Measurements from ENCODE around the gene CEP41.

The CEP41 gene, protein sequence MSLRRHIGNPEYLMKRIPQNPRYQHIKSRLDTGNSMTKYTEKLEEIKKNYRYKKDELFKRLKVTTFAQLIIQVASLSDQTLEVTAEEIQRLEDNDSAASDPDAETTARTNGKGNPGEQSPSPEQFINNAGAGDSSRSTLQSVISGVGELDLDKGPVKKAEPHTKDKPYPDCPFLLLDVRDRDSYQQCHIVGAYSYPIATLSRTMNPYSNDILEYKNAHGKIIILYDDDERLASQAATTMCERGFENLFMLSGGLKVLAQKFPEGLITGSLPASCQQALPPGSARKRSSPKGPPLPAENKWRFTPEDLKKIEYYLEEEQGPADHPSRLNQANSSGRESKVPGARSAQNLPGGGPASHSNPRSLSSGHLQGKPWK

DNA sequence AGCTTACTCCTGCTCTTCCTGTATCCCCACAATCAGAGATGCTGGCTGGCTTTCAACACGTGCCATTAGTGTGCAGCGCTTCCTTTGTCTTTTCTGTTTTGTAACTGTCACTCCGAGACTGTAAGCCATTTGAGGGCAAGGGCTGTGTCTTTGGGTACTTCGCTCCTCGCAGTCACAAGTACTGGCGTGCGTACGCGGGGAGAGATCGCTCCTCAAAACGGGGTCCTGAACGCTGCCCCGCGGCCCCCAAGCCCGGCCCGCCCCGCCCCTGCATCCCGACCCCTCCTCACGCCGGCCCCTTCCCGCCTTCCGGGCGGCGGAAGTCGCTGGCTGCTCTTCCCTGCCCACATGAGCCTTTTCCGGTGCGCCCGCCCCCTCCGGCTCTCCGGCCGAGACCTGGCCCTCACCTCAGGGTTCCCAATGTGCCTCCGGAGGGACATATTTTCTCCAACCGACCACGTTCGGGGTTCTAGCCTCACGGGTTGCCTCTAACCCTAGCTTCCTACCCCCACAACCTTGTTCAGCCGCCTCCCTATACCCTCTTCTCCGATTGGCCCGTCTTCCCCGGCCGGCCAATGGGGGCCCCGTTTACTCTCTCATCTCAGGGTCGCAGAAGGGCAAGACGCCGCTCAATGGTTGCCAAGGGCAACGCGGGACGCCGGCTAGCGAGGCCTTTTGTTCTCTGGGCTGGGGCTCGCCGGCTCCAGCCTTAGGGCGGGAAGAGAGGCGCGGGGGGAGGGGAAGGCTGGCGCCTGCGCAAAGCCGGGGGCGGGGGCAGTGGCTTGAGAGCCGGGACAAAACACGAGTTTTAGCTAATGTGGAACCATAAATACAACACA, at the start of gene CEP41:
CEP41 (minus strand) TSS at position 490 of the 839 bp plus-strand sequence; CDS start at position 440, 50 bp downstream.
- Mint-ChIP-seq H3K4me3 (peak within 1 kb of the TSS; percentile 99), H3K4me1 (peaks cover 60% of the 10 kb centered on the region), H3K27me3 (no peaks in the 10 kb centered on the region)

DNA sequence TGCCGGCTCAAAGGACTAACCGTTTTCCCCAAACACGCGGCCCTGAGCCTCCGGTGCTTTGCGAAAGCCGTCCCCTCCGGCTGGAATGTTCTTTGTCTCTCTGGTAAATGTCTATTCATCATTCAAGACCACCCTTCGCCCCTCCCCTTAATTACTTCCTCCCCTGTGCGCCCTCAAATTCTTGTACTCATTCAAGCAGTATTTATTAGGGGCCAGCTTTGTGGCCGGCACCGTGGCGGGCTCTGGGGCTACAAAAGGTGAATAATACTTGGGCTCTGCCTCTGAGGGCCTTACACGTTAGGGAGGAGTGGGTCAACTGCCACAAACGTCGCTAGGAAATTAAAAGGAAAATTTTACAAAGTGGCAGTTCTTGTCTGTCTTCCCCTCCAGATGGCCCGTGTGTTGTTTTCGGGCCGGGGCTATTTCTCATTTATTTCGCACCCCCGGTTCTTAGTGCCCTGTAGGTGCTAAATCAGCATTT, 49.5 kb upstream of the CEP41 start:
- Mint-ChIP-seq H3K4me1 (peaks cover 34% of the 10 kb centered on the region), H3K36me3 (no peaks in the 10 kb centered on the region), H3K27ac (no peak overlapping the region), H3K4me3 (no peak overlapping the region), H3K9me3 (no peaks in the 10 kb centered on the region), H3K27me3 (peaks cover 26% of the 10 kb centered on the region)

More for the DNA sequence above, at the start of gene CEP41:
- peaks cover 2% of the 10 kb centered on the region for H3K36me3 Mint-ChIP-seq
- no peaks in the 10 kb centered on the region for H3K9me3 Mint-ChIP-seq
- H3K27ac Mint-ChIP-seq, result peak within 1 kb of the TSS; percentile 99

DNA sequence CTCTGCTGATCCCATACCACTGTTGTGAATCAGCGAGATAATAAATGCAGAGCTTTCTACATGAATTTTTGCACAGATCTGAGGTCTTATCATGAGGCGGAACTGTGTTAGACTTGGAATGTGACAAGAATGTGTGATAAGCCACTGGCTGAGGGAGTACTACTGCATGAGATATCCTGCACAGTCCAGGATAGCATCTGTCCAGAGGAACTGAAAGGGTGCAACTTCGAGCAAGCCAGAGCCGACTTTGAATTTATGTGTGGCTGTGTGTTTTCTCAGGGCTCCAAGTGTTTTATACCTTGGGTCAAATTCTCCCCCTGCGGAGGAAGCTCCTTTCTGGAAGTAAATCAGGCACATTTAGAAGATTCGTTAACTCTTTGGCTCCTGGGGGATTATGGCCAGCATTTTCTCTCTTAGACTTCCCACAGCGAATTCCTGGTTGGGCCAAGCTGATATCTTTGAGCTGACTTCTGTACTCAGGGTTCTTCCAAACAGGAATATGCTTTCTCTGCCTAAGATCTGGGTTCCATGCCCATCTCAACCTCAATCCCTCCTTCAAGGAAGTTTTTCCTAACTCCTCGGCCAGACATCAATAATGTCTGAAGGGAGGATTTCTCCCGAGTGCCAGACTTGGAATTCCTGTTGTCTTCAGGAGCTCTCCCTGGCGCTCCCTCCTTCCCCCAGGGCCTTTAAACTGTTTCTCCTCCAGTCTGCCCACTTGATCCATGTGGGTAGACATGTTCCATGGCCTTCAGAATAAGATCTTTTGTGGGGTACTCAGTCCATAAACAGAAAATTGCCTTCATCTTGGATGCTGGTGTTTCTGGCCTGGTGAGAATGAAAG, 48.5 kb upstream of the CEP41 start:
- Mint-ChIP-seq H3K9me3 (no peaks in the 10 kb centered on the region), H3K27me3 (peaks cover 28% of the 10 kb centered on the region), H3K36me3 (peaks cover 2% of the 10 kb centered on the region), H3K27ac (no peak overlapping the region), H3K4me3 (no peak overlapping the region), H3K4me1 (peaks cover 41% of the 10 kb centered on the region)

DNA sequence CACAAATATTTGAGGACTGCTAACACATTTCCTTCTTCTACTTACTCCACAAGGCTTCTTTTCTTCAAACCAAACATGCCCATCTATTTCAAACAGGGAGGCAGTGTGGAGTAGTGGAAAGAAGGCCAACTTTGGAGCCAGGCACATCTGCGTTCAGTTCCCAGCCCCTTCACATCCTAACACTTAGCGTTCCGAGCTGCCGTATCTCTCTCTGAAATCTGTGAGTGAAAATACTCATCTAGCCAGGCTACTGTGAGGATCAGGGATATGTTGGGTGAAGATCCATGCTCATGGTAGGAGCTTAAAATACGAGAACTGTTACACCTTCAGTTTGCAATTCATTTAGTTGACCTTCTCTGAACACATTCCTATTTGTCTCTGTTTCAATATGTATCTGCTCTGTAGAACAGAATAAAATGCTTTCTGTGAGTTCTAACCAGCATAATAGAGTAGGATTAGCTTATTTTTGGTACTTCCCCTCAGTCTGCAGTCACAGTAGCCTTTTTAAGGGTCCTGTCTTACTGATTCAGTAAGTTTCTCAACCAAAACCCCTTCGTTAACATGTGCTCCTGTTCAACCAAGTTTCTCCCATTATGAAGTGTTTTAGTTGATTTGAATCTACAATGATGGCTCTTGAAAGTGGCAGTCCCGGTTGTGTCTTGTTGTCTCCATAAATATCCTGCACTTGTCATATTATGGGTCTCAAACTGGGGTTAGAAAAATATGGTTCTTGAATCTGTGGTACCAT, 47.8 kb upstream of the CEP41 start:
- H3K9me3 Mint-ChIP-seq, result no peaks in the 10 kb centered on the region
- no peak overlapping the region for H3K4me3 Mint-ChIP-seq
- peaks cover 37% of the 10 kb centered on the region for H3K4me1 Mint-ChIP-seq
- peaks cover 22% of the 10 kb centered on the region for H3K27me3 Mint-ChIP-seq
- no peak overlapping the region for H3K27ac Mint-ChIP-seq
- H3K36me3 Mint-ChIP-seq, result peaks cover 2% of the 10 kb centered on the region

DNA sequence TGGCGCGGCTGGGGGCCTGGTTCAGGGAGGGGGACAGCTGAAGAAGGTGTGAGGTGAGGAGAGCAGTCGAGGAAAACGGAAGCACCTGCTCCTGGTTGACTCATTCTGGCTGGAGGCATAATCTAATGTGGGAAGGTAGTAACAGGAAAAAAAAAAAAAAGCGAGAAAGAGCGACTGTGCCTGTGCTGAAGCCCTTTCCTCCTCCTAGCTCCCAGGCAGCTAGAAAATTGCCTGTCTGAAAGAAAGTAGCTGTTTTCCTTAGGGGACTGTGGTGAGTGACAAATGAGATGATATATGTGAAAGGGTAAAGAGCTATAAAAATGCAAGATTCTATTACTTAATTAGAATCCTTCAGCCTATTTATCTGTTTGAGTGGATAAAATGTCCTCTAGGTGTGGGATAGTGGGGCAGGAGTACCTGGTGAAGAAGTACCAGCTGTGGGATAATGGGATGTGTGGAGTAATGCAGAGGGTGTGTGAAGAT, 46.2 kb upstream of the CEP41 start:
- peak overlapping the region; percentile 89 for H3K4me3 Mint-ChIP-seq
- peaks cover 2% of the 10 kb centered on the region for H3K36me3 Mint-ChIP-seq
- H3K9me3 Mint-ChIP-seq, result no peaks in the 10 kb centered on the region
- H3K4me1 Mint-ChIP-seq, result peaks cover 30% of the 10 kb centered on the region
- no peak overlapping the region for H3K27ac Mint-ChIP-seq
- H3K27me3 Mint-ChIP-seq, result peaks cover 19% of the 10 kb centered on the region

DNA sequence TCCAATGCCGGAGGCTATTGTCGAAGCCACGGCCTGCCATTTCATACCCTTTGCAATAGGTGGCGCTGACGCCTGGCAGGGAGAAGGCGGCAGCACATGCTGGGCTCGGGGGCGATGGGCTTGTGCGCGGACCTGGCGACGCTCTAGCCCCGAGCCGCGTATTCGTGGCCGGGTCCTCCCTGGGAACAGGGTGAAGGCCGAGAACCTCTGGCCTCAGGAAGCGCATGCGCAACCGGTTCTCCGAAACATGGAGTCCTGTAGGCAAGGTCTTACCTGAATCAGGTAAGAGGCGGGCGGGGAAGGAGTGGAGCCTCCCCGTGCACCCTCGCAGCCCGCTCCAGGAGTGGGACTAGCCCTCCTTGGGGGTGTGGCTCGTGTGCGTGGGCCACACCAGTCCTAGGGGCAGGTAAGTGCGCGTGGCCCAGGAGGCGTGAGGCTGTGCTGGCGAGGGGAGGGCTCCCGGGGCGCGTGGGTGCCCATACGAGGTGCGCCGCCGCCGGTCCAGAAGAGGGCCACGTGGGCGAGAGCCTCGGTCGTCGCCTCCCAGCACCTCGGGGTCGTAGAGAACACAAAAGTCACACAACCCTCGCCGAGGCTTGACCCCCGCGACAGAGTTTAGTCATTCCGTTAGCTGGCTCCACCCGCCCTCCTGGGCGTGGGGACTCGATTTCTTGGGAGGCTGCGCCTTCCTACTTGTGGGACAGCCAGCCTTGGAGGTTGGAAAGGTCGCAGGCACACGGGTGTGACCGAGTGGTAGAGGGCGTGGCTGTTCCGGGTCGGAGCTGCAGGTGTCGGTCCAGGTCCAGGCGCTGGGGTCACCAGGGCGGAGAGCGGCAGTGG, 45.5 kb upstream of the CEP41 start:
- Mint-ChIP-seq H3K4me3 (peak overlapping the region; percentile 89), H3K4me1 (peaks cover 30% of the 10 kb centered on the region), H3K27me3 (peaks cover 22% of the 10 kb centered on the region), H3K36me3 (peaks cover 2% of the 10 kb centered on the region), H3K27ac (peak overlapping the region; percentile 17), H3K9me3 (no peaks in the 10 kb centered on the region)

DNA sequence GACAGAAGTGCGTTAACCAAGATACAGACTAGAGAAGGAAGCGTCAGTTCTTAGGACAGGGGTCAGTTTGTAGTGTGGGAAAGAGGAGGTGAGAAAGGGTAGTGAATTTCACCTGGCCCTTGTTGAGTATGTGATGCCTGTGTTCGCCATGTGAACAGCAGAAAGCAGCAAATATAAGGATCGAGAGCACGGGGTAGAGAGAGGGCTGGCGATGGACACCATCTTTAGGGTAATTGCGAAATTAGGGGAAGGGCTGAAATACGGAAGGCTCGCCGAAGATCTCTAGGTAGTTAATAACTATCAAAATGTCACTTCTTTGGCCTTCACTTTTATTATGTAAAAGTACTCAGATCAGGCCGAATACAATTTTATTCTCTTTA, 44.9 kb upstream of the CEP41 start:
- Mint-ChIP-seq H3K27me3 (peaks cover 19% of the 10 kb centered on the region), H3K36me3 (peaks cover 2% of the 10 kb centered on the region), H3K4me3 (peak overlapping the region; percentile 89), H3K9me3 (no peaks in the 10 kb centered on the region), H3K27ac (no peak overlapping the region), H3K4me1 (peaks cover 25% of the 10 kb centered on the region)

DNA sequence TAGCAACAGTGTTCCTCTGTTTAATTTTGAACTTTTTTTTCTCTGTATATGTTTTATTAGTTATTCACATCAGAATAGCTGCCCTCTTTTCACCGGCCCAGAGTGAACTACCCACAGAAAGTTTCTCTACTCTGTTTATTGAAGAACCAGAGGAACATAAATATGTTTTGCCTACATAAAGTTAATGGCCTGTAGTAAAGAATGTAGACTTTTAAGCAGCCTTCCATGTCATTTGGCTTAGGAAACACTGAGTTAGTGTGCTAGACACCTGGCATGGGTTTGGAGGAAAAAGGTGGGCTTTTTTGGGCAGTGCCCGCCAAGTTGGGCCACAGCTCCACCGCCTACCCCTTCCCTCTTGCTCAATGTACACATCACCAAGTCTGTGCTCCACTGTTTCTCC, 42.2 kb upstream of the CEP41 start:
- Mint-ChIP-seq H3K27me3 (peaks cover 16% of the 10 kb centered on the region), H3K4me3 (no peak overlapping the region), H3K36me3 (peaks cover 2% of the 10 kb centered on the region), H3K9me3 (no peaks in the 10 kb centered on the region), H3K4me1 (peaks cover 25% of the 10 kb centered on the region), H3K27ac (no peak overlapping the region)

DNA sequence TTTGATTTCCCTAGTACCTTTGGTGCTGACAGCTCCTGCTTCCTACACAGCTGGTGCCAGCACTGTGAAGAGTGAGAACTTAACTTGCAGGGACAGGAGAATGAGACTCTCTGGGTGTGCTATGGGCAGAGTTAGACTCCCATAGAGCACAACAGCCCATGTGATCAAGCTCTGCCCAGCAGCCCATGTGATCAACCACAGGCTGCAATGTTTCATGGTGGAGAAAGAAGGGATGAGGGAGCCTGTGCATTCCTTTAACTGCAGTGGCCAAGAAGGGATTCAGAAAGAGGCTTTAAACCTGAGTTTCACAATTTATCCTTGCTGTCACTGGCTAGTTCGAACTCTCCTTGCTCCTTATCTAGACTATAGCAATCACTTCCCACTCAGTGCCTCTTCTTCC, 41.1 kb upstream of the CEP41 start:
- peaks cover 13% of the 10 kb centered on the region for H3K27me3 Mint-ChIP-seq
- H3K9me3 Mint-ChIP-seq, result no peaks in the 10 kb centered on the region
- no peak overlapping the region for H3K4me3 Mint-ChIP-seq
- H3K36me3 Mint-ChIP-seq, result peaks cover 2% of the 10 kb centered on the region
- H3K27ac Mint-ChIP-seq, result no peak overlapping the region
- peaks cover 21% of the 10 kb centered on the region for H3K4me1 Mint-ChIP-seq

DNA sequence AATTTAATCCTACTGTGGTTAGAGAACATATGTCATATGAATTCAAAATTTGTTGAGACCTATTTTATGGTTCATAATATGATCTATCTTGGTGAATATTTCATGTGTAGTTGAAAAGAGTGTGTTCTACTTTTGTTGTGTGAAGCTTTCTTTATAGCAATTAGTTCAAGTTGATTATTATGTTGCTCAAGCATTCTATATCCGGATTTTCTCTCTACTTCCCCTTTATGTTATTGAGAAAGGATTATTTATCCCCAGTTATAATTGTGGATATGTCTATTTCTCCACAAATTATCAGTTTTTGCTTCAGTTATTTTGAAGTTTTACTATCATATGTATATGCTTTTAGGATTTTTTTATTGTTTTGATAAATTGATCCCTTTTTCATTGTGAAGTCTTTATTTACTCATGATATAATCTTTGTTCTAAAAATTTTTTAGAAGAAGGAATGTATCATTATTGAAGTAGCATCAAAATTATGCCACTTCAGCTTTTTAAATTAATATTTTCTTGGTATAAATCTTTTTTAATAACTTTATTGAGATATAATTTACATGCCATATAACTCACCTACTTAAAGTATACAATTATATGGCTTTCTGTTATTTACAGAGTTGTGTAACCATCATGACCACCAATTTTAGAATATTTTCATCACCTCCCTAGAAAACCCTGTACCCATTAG, 39.0 kb upstream of the CEP41 start:
- H3K9me3 Mint-ChIP-seq, result no peaks in the 10 kb centered on the region
- H3K36me3 Mint-ChIP-seq, result no peaks in the 10 kb centered on the region
- no peak overlapping the region for H3K4me3 Mint-ChIP-seq
- H3K27me3 Mint-ChIP-seq, result peaks cover 9% of the 10 kb centered on the region
- peaks cover 3% of the 10 kb centered on the region for H3K4me1 Mint-ChIP-seq
- H3K27ac Mint-ChIP-seq, result no peak overlapping the region

DNA sequence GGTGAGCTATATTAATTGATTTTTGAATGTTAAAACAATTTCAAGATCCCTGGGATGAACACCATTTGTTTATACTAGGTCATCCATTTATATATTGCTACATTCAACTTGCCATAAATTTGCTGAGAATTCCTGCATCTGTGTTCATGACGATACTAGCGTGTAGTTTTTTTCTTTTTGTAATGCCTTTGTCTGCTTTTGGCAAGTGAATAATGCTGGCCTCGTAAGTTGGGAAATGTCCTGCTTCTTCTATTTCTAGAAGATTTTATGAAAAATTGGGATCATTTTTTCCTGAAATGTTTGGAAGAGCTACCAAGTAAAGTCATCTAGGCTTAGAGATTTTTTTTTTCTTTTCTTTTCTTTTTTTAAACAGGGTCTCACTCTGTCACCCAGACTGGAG, 38.2 kb upstream of the CEP41 start:
- no peaks in the 10 kb centered on the region for H3K9me3 Mint-ChIP-seq
- H3K36me3 Mint-ChIP-seq, result no peaks in the 10 kb centered on the region
- no peak overlapping the region for H3K27ac Mint-ChIP-seq
- no peak overlapping the region for H3K4me3 Mint-ChIP-seq
- H3K4me1 Mint-ChIP-seq, result no peaks in the 10 kb centered on the region
- peaks cover 8% of the 10 kb centered on the region for H3K27me3 Mint-ChIP-seq

DNA sequence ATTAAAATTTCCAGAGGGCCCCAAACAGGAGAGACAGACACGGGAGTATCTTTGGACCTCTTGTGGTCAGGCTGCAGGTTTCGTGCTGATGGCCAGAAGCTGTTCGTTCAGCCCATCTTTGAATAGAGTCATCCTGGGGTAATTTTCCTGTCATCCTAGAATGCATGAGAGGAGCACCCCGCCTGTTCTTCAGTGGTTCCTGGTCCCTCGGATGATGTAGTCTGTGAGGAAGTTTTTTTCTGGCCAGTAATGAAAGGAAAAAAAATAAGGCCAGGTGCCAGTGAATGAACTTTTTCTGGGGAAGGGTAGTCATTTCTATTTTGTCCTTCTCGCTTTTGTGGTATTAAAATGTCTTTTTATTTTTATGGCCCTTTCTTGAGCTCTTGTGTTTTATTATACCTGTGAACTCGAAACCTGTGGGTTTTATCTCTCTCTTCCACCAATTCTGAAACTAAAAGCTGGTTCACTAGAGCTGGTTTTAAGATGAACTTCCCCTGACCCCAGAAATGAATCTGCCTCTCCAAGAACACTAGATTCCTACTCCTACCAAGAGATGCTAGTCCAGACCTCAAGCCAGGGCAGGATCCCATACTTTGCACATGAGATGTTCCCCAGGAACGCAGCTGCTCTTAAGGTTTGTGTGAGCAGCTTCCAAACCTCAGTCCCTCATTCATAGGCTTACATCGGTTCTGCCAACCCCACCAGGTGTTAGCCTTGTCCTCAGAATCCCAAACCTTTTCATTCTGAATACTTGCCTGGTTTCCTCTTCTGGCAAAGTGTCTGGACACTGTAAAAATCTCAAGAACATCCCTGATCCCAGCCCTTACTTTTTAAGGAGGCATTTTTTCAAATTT, 35.7 kb upstream of the CEP41 start:
- no peaks in the 10 kb centered on the region for H3K27me3 Mint-ChIP-seq
- no peaks in the 10 kb centered on the region for H3K36me3 Mint-ChIP-seq
- no peaks in the 10 kb centered on the region for H3K9me3 Mint-ChIP-seq
- H3K27ac Mint-ChIP-seq, result peak overlapping the region; percentile 8
- H3K4me1 Mint-ChIP-seq, result no peaks in the 10 kb centered on the region
- no peak overlapping the region for H3K4me3 Mint-ChIP-seq

DNA sequence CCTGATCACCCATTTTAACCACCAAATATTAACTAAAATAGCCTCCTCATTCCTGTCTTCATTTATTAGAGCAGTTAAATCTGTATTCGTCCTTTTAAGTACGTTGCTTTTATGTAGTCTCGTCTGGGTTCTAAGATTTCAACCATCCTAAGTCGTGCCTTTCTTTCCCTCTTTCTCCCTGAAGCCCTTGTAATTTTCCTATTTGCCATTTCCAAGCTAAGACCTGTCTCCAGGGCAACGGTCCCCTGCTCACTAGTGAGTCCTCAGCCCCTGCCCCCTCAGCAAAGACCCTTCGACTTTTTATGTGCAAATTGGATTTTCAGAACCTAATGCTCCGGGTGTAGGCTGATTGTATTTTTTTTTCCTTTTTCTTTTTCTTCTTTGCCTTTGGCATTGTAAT, 35.0 kb upstream of the CEP41 start:
- H3K4me1 Mint-ChIP-seq, result no peaks in the 10 kb centered on the region
- no peaks in the 10 kb centered on the region for H3K36me3 Mint-ChIP-seq
- H3K27ac Mint-ChIP-seq, result no peak overlapping the region
- H3K9me3 Mint-ChIP-seq, result no peaks in the 10 kb centered on the region
- no peaks in the 10 kb centered on the region for H3K27me3 Mint-ChIP-seq
- H3K4me3 Mint-ChIP-seq, result no peak overlapping the region
